CD4-positive, alpha-beta T cell treated with Interleukin-15 for 4 hours (primary cell): Measurements from ENCODE around the gene RASGEF1C.
A peak's percentile ranks its signal among the peaks of the same experiment; 100 is the strongest.

ENCODE experiments used
- DNase-seq: peaks from one replicate; pipeline ENCODE4 v3.0.0-alpha.2; 2020; ENCODE audit warnings: low spot score

The RASGEF1C gene

GRCh38 chr5:180081481-180081880 lies 127.5 kb downstream of the RASGEF1C start:
- DNase-seq: no peak

GRCh38 chr5:180080486-180081280 lies 128.3 kb downstream of the RASGEF1C start:
- peak; percentile 37 for DNase-seq

GRCh38 chr5:180079702-180080466 lies 129.1 kb downstream of the RASGEF1C start:
- DNase-seq: no peak

- DNase-seq: no peak
These were observed 130.7 kb downstream of the RASGEF1C start for GRCh38 chr5:180078348-180078747.

GRCh38 chr5:180077594-180078284 lies 131.3 kb downstream of the RASGEF1C start:
- no peak for DNase-seq

- no peak for DNase-seq
These were observed 133.3 kb downstream of the RASGEF1C start for GRCh38 chr5:180075703-180076102.

GRCh38 chr5:180074462-180074861 lies 134.5 kb downstream of the RASGEF1C start:
- DNase-seq: no peak

- DNase-seq: no peak
These were observed 136.5 kb downstream of the RASGEF1C start for GRCh38 chr5:180072556-180072955.

- no peak for DNase-seq
These were observed 136.8 kb downstream of the RASGEF1C start for GRCh38 chr5:180072256-180072548.

GRCh38 chr5:180071531-180072255 lies 137.3 kb downstream of the RASGEF1C start, which contains the start of gene RNF130:
Gene RNF130 (minus strand): TSS chr5:180071759. CDS start chr5:180071702, 57 bp downstream.
- peak; percentile 84 for DNase-seq

GRCh38 chr5:180070756-180071530 lies 138.1 kb downstream of the RASGEF1C start:
- DNase-seq: no peak

GRCh38 chr5:180069589-180070247 lies 139.3 kb downstream of the RASGEF1C start:
- DNase-seq: no peak

- DNase-seq: no peak
These were observed 140.4 kb downstream of the RASGEF1C start for GRCh38 chr5:180068519-180069090.

- DNase-seq: no peak
These were observed 141.0 kb downstream of the RASGEF1C start for GRCh38 chr5:180067986-180068385.

- DNase-seq: no peak
These were observed 148.8 kb downstream of the RASGEF1C start for GRCh38 chr5:180060192-180060591.

GRCh38 chr5:180059326-180059725 lies 149.7 kb downstream of the RASGEF1C start:
- DNase-seq: no peak

GRCh38 chr5:180056153-180056552 lies 152.9 kb downstream of the RASGEF1C start:
- DNase-seq: no peak

- DNase-seq: no peak
These were observed 154.8 kb downstream of the RASGEF1C start for GRCh38 chr5:180054226-180054625.

- no peak for DNase-seq
These were observed 155.9 kb downstream of the RASGEF1C start for GRCh38 chr5:180053061-180053602.

GRCh38 chr5:180052211-180052818 lies 156.7 kb downstream of the RASGEF1C start:
- no peak for DNase-seq
